NB4 (cell line): ENCODE measurements around the gene FAIM2.

Experiments used
- DNase-seq: peaks from one replicate; pipeline ENCODE4 v3.0.0; 2010; ENCODE audit warnings: low read depth
- H3K4me3 ChIP-seq: one replicate; pipeline ENCODE4 v1.5.1; 2011; ENCODE audit warnings: mild to moderate bottlenecking, low read depth, low read length, moderate library complexity
- CTCF ChIP-seq: IDR thresholded peaks from one replicate; pipeline ENCODE4 v1.5.1; 2012; ENCODE audit warnings: low read depth, low read length
- MYC ChIP-seq: IDR thresholded peaks from 2 replicates; pipeline ENCODE4 v1.6.1; 2011; ENCODE audit warnings: low read depth, low read length
- POLR2A ChIP-seq: IDR thresholded peaks from 2 replicates; pipeline ENCODE4 v1.6.1; 2011; ENCODE audit warnings: mild to moderate bottlenecking; ENCODE audit not compliant: insufficient read length; ENCODE audit errors: extremely low read depth
- TF ChIP-seq, protein P1 (sequence below): IDR thresholded peaks from 2 replicates; pipeline ENCODE4 v1.6.1; 2011; ENCODE audit warnings: low read depth, low read length

The FAIM2 gene

DNA sequence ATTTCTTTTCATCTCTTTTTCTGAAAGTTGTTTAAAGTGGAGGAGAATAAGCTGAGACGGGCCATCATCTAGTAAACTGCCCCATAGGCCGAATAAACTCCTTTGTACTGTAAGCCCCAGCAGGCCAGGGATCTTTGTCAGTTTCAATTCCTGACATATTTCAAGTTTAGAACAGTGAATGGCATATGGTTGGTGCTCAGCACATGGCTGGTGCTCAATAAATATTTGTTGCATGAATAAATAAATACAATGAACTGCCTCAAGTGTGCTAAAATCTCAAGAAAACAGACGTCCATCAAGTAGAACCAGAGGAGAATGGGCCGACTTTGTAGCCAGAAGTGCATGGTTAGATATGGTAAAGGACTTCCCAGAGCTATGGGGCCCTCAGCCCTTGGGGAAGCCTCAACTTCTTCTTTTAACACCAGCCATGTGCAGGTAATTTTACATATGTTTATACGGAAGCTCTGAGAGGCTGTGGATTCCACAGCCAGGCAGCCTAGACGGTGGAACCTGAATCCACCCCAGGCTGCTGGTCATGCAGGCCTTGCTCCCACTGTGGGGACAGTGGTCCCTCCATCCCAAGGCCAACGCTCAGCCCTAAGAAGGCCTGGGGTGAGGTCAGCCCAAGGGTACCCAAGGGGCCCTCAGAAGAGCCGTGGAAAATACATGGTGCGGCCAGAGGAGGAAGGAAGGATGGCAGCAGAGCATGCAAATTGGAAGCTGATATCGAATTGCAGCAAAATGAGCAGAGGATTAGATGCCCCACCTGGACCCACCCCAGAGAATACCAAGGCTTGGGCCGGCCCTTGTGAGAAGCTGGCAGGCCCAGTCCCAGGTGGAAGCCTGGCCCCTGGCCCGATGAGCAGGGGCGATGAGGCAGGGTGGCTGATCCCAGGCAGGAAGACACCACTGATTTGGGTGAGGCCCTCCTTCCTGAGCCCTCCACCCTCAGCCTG is 38.1 kb upstream of the FAIM2 start:
- no peak for DNase-seq
- TF ChIP-seq CTCF (no peak), POLR2A (no peak), MYC (no peak)
- TF ChIP-seq, protein P1, sequence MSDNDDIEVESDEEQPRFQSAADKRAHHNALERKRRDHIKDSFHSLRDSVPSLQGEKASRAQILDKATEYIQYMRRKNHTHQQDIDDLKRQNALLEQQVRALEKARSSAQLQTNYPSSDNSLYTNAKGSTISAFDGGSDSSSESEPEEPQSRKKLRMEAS: no peak
- H3K4me3 ChIP-seq: no peak overlapping the region

- H3K4me3 ChIP-seq: no peak overlapping the region
- no peak for TF ChIP-seq POLR2A
- TF ChIP-seq, protein P1: no peak
- DNase-seq: no peak
Measured at GRCh38 chr12:49939707-49940106, 36.0 kb upstream of the FAIM2 start.

- no peak for DNase-seq
- TF ChIP-seq MYC (no peak), CTCF (no peak), POLR2A (no peak)
- TF ChIP-seq, protein P1: no peak
- H3K4me3 ChIP-seq: no peak overlapping the region
Measured at GRCh38 chr12:49939307-49939706, 35.6 kb upstream of the FAIM2 start.

DNA sequence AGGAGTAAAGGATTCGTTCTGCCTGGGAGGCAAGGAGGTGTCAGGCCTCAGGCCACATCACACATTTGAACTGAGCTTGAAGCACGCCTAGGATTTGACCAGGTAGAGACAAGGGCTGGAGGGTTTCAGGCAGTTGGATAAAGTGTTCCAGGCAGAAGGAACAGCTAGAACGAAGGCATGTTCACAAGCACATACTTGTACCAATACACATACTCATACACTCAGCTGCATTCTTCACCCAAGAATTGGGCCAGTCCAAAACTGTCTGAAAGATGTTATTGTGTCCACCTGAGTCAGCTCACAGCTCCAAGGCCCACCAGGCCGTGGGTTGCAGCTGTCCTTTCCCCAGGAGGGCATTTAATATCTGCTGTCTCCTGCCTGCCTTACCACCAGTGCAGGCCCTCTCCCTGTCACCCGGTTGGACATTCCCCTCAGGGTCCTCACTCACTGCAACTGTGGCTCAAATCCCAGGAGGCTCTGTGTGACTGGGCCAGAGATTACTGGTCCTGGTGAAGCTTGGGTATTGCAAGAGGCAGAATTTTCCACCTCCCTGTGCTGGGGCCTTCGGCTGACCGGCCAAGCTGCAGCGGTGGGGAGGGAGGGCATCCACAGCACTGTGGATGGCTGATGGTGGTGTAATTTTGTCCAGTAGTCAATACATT is 34.1 kb upstream of the FAIM2 start:
- no peak overlapping the region for H3K4me3 ChIP-seq
- TF ChIP-seq MYC (no peak), POLR2A (no peak), CTCF (no peak)
- TF ChIP-seq, protein P1: no peak
- DNase-seq: no peak

DNA sequence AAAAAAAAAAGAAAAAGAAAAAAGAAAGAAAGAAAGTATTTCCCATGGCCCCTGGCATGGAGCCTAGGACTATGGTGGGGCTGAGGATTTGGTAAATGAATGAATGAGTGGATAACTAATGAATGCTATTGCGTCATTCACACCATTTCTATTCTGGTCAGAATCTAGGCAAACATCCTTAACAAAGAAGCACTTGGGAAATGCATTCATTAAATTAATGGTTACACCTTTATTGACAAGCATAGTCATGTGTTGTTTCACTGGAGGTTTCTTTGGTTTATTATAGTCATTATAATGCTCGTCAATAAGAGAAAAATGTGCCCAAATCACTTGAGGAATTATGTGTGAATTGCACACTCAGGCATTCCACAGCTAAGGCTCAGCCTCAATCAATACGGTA is 33.2 kb upstream of the FAIM2 start:
- no peak for DNase-seq
- TF ChIP-seq POLR2A (no peak), CTCF (no peak), MYC (no peak)
- TF ChIP-seq, protein P1: no peak
- H3K4me3 ChIP-seq: no peak overlapping the region

GRCh38 chr12:49934505-49934904 is 30.8 kb upstream of the FAIM2 start:
- no peak for TF ChIP-seq MYC
- TF ChIP-seq POLR2A: no peak
- TF ChIP-seq, protein P1: no peak
- H3K4me3 ChIP-seq: no peak overlapping the region
- DNase-seq: no peak
